Thymus (tissue), 2 donors: ENCODE results near the gene NLRP13. TPM values are rescaled to one million over a fixed set of nuclear protein-coding genes. Genes with fewer than 3 reads are reported as not detected.

Experiments used
- polyA plus RNA-seq: library from polyadenylated mRNA; stranded (reverse); fragments of 200-250 nt; gene quantifications from one replicate; pipeline ENCODE4 v1.2.3, GENCODE V29; 2013
- total RNA-seq: library from RNA; stranded (reverse); fragments of 120-200 nt; gene quantifications from one replicate; pipeline ENCODE4 v1.2.4, GENCODE V29; 2013
- donor health status: healthy.

NLRP13 gene
- total and polyA plus RNA-seq, 2 donors: 0.02 TPM; not detected in 1

Other genes with a start within 250 kb of the NLRP13 start
- gene NLRP9, start 193.9 kb downstream of the NLRP13 start, total RNA-seq: not detected
- gene NLRP9, start 193.9 kb downstream of the NLRP13 start, polyA plus RNA-seq: 0.02 TPM
- 0.33 TPM for gene RFPL4A, start 173.2 kb downstream of the NLRP13 start, total RNA-seq
- 0.23 TPM for gene RFPL4A, start 173.2 kb downstream of the NLRP13 start, polyA plus RNA-seq
- gene RFPL4AL1, start 163.2 kb downstream of the NLRP13 start, total RNA-seq: 0.28 TPM
- 0.05 TPM for gene RFPL4AL1, start 163.2 kb downstream of the NLRP13 start, polyA plus RNA-seq
- gene NLRP11, start 100.3 kb downstream of the NLRP13 start, total RNA-seq: under 0.01 TPM
- 0.02 TPM for gene NLRP11, start 100.3 kb downstream of the NLRP13 start, polyA plus RNA-seq
- under 0.01 TPM for gene NLRP4, start 95.8 kb downstream of the NLRP13 start, total RNA-seq
- 0.09 TPM for gene NLRP4, start 95.8 kb downstream of the NLRP13 start, polyA plus RNA-seq
- not detected for gene NLRP8, start 15.5 kb upstream of the NLRP13 start, total RNA-seq
- gene NLRP8, start 15.5 kb upstream of the NLRP13 start, polyA plus RNA-seq: not detected
- not detected for gene NLRP5, start 54.4 kb upstream of the NLRP13 start, total RNA-seq
- gene NLRP5, start 54.4 kb upstream of the NLRP13 start, polyA plus RNA-seq: 0.02 TPM
- 19.4 TPM for gene ZNF787, start 189.0 kb upstream of the NLRP13 start, total RNA-seq
- 19.8 TPM for gene ZNF787, start 189.0 kb upstream of the NLRP13 start, polyA plus RNA-seq
- gene ZNF444, start 209.0 kb upstream of the NLRP13 start, total RNA-seq: 21.2 TPM
- 45.5 TPM for gene ZNF444, start 209.0 kb upstream of the NLRP13 start, polyA plus RNA-seq
- gene GALP, start 243.7 kb upstream of the NLRP13 start, total RNA-seq: not detected
- 0.39 TPM for gene GALP, start 243.7 kb upstream of the NLRP13 start, polyA plus RNA-seq